Tibial nerve (tissue), 4 donors: ENCODE results near the gene PRKCE.

Experiments used
- CTCF ChIP-seq, 5 experiments: fragments of 200-600 bp in 3 of 5; fragments of 450-650 bp in 2 of 5; sonication (generic) in 3 of 5; IDR thresholded peaks; one replicate each; pipeline ENCODE4 v1.5.1; 2016 to 2019; ENCODE audit warnings: antibody characterized with exemption in 5 of 5, mild to moderate bottlenecking in 3 of 5, moderate library complexity in 2 of 5
- EP300 ChIP-seq, 2 donors: sonication (generic); formaldehyde crosslinking; IDR thresholded peaks; one replicate each; pipeline ENCODE4 v1.6.1; 2017; ENCODE audit warnings: antibody characterized with exemption in 2 of 2, mild to moderate bottlenecking in 1 of 2

GRCh38 chr2:45889053-45889452 is 237.6 kb downstream of the PRKCE start:
- peak in 1 of 5 experiments; percentile 28 for TF ChIP-seq CTCF (IDR thresholded peaks at IDR 0.05)
- TF ChIP-seq EP300 (IDR thresholded peaks at IDR 0.05), result peak in 1 of 2 donors; percentile 7
